Liver (tissue), 9 donors: Measurements from ENCODE around the gene ATXN7L1. TPM values are rescaled to one million over a fixed set of nuclear protein-coding genes. Genes with fewer than 3 reads are reported as not detected.

Source experiments
- DNase-seq: peaks from one replicate; pipeline ENCODE4 v3.0.0-alpha.2; 2017; ENCODE audit warnings: low spot score
- H3K27ac ChIP-seq, 2 donors: one replicate each; pipeline ENCODE4 v1.7.0; 2013; ENCODE audit warnings: inconsistent platforms in 2 of 2, low read length in 2 of 2, control low read depth in 1 of 2, low read depth in 1 of 2, mild to moderate bottlenecking in 1 of 2
- H3K27me3 ChIP-seq, 4 donors: one replicate each; pipeline versions ENCODE4 v1.6.1 to v1.7.0; 2013; ENCODE audit warnings: low read length in 3 of 4, inconsistent platforms in 1 of 4, mild to moderate bottlenecking in 1 of 4, moderate library complexity in 1 of 4; ENCODE audit not compliant: control insufficient read depth in 4 of 4, insufficient read depth in 4 of 4
- H3K36me3 ChIP-seq, 4 donors: one replicate each; pipeline versions ENCODE4 v1.6.1 to v1.7.0; 2013; ENCODE audit warnings: low read length in 3 of 4, mild to moderate bottlenecking in 3 of 4, low read depth in 1 of 4, moderate library complexity in 1 of 4; ENCODE audit not compliant: control insufficient read depth in 4 of 4, insufficient read depth in 3 of 4
- H3K4me1 ChIP-seq, 4 donors: one replicate each; pipeline versions ENCODE4 v1.6.1 to v1.7.0; 2013; ENCODE audit warnings: low read length in 3 of 4, mild to moderate bottlenecking in 3 of 4, moderate library complexity in 1 of 4; ENCODE audit not compliant: control insufficient read depth in 4 of 4, insufficient read depth in 4 of 4
- H3K4me3 ChIP-seq, 3 donors: one replicate each; pipeline versions ENCODE4 v1.6.1 to v1.7.0; 2013; ENCODE audit warnings: low read length in 3 of 3, control low read depth in 1 of 3, low read depth in 1 of 3, mild to moderate bottlenecking in 1 of 3
- H3K9ac ChIP-seq, 2 donors: one replicate each; pipeline ENCODE4 v1.7.0; 2013; ENCODE audit warnings: low read length in 2 of 2, mild to moderate bottlenecking in 2 of 2, moderate library complexity in 2 of 2, control low read depth in 1 of 2, low read depth in 1 of 2
- H3K9me3 ChIP-seq, 4 donors: one replicate each; pipeline versions ENCODE4 v1.6.1 to v1.7.0; 2013; ENCODE audit warnings: low read length in 3 of 4; ENCODE audit not compliant: control insufficient read depth in 4 of 4
- ATF3 ChIP-seq: IDR thresholded peaks from 2 replicates; pipeline ENCODE4 v1.6.1; 2016; ENCODE audit warnings: antibody characterized with exemption
- CTCF ChIP-seq: fragments of 150-350 bp; IDR thresholded peaks from 2 replicates; pipeline ENCODE4 v1.5.1; 2017; ENCODE audit warnings: improper control_type of control experiment, low read depth, low read length; ENCODE audit not compliant: missing input control
- EGR1 ChIP-seq, 2 donors: IDR thresholded peaks; 2 replicates each; pipeline ENCODE4 v1.6.1; 2016 to 2018; ENCODE audit warnings: antibody characterized with exemption in 2 of 2, low read depth in 2 of 2
- FOXA1 ChIP-seq: IDR thresholded peaks from 2 replicates; pipeline ENCODE4 v1.6.1; 2016; ENCODE audit warnings: antibody characterized with exemption
- FOXA2 ChIP-seq: IDR thresholded peaks from 2 replicates; pipeline ENCODE4 v1.6.1; 2016; ENCODE audit warnings: antibody characterized with exemption
- GABPA ChIP-seq, 2 donors: IDR thresholded peaks in 1 of 2; conservative IDR thresholded peaks in 1 of 2; 2 replicates each; pipeline ENCODE4 v1.6.1; 2016; ENCODE audit warnings: antibody characterized with exemption in 2 of 2, mild to moderate bottlenecking in 1 of 2, moderate library complexity in 1 of 2
- HNF4A ChIP-seq, 2 donors: conservative IDR thresholded peaks; 2 replicates each; pipeline ENCODE4 v1.6.1; 2016; ENCODE audit warnings: antibody characterized with exemption in 2 of 2, mild to moderate bottlenecking in 2 of 2
- HNF4G ChIP-seq: IDR thresholded peaks from 2 replicates; pipeline ENCODE4 v1.6.1; 2016; ENCODE audit warnings: antibody characterized with exemption
- JUND ChIP-seq, 2 donors: IDR thresholded peaks; 2 replicates each; pipeline ENCODE4 v1.6.1; 2016; ENCODE audit warnings: antibody characterized with exemption in 2 of 2
- MAX ChIP-seq: IDR thresholded peaks from 2 replicates; pipeline ENCODE4 v1.6.1; 2016; ENCODE audit warnings: antibody characterized with exemption
- NR2F2 ChIP-seq: IDR thresholded peaks from 2 replicates; pipeline ENCODE4 v1.6.1; 2016; ENCODE audit warnings: antibody characterized with exemption
- REST ChIP-seq: IDR thresholded peaks from 2 replicates; pipeline ENCODE4 v1.6.1; 2016; ENCODE audit warnings: antibody characterized with exemption, mild to moderate bottlenecking
- RXRA ChIP-seq, 2 donors: IDR thresholded peaks; 2 replicates each; pipeline ENCODE4 v1.6.1; 2017 to 2018; ENCODE audit warnings: antibody characterized with exemption in 2 of 2, mild to moderate bottlenecking in 1 of 2
- SP1 ChIP-seq: IDR thresholded peaks from 2 replicates; pipeline ENCODE4 v1.6.1; 2018; ENCODE audit warnings: antibody characterized with exemption, mild to moderate bottlenecking
- TAF1 ChIP-seq: conservative IDR thresholded peaks from 2 replicates; pipeline ENCODE4 v1.6.1; 2016; ENCODE audit warnings: antibody characterized with exemption, mild to moderate bottlenecking
- YY1 ChIP-seq: IDR thresholded peaks from 2 replicates; pipeline ENCODE4 v1.6.1; 2016; ENCODE audit warnings: antibody characterized with exemption, mild to moderate bottlenecking
- ZBTB33 ChIP-seq: IDR thresholded peaks from 2 replicates; pipeline ENCODE4 v1.6.1; 2016; ENCODE audit warnings: antibody characterized with exemption
- WGBS: extraction: QIAGEN DNeasy Blood & Tissue Kit; methylation state at CpG from one replicate; pipeline ENCODE4 v1.1.7; 2013; 5-methylcytosine and 5-hydroxymethylcytosine counted together
- polyA plus RNA-seq, 2 donors: library from polyadenylated mRNA; stranded (reverse) in 1 of 2; unstranded in 1 of 2; fragments of 200-250 nt in 1 of 2; fragments of >200 nt in 1 of 2; fragmentation: Nextera tagmentation in 1 of 2; extraction: Ambion mirVana in 1 of 2; gene quantifications; one replicate each; pipeline versions ENCODE4 v1.2.1 to v1.2.3, GENCODE V29; 2013 to 2015
- total RNA-seq, 2 donors: library from RNA; depleted of rRNA; stranded (reverse); fragments of >200 nt; gene quantifications; one replicate each; pipeline ENCODE4 v1.2.3, GENCODE V29; 2014
- donor health status: healthy.
- donor health status: healthy.
- donor health status: healthy.
- donor health status: healthy.
- donor health status: healthy.

Gene ATXN7L1
- total and polyA plus RNA-seq, 4 donors: 2.1 to 7.4 (median 5.3) TPM

GRCh38 chr7:105707967-105708762 is 168.2 kb downstream of the ATXN7L1 start:
- TF ChIP-seq HNF4A (conservative IDR thresholded peaks at IDR 0.05) (no peak), NR2F2 (no peak), TAF1 (no peak), SP1 (no peak), REST (no peak), FOXA1 (no peak), ZBTB33 (no peak), YY1 (no peak), MAX (no peak), JUND (IDR thresholded peaks at IDR 0.05) (no peak), RXRA (IDR thresholded peaks at IDR 0.05) (no peak), EGR1 (IDR thresholded peaks at IDR 0.05; ENCODE audit: low read depth in 2 of 2) (no peak), GABPA (IDR thresholded peaks at IDR 0.05 in 1 of 2, conservative IDR thresholded peaks at IDR 0.05 in 1 of 2) (no peak), FOXA2 (no peak), HNF4G (no peak), ATF3 (no peak), CTCF (no peak)
- no peak overlapping the region for H3K27ac ChIP-seq
- H3K36me3 ChIP-seq: no peaks in the 10 kb centered on the region
- WGBS: 73% methylated on average over 9 of the region's 9 CpGs
- no peak for DNase-seq
- peaks cover 3 to 8% (median 6%) of the 10 kb centered on the region in 4 donors for H3K4me1 ChIP-seq
- H3K9ac ChIP-seq: peak overlapping the region in 1 of 2 donors; percentile 32
- no peaks in the 10 kb centered on the region for H3K27me3 ChIP-seq
- H3K9me3 ChIP-seq: peaks cover 0 to 9% (median 5%) of the 10 kb centered on the region in 4 donors
- no peak overlapping the region for H3K4me3 ChIP-seq
